MM.1S (cell line): Measurements from ENCODE around the gene PRSS27.

Experiments
- DNase-seq: peaks from one replicate; pipeline ENCODE4 v3.0.0-alpha.2; 2015
- H2AFZ ChIP-seq: fragments of 300-600 bp; sonication (generic); 2 replicates; pipeline ENCODE4 v1.6.0; 2016; ENCODE audit warnings: antibody characterized with exemption, low read length
- H3F3A ChIP-seq: fragments of 300-600 bp; sonication (generic); 2 replicates; pipeline ENCODE4 v1.6.1; 2016; ENCODE audit warnings: mild to moderate bottlenecking, antibody characterized with exemption, low read length, moderate library complexity, mixed read lengths; ENCODE audit not compliant: insufficient read depth
- H3K27ac ChIP-seq: fragments of 300-600 bp; sonication (generic); 2 replicates; pipeline ENCODE4 v1.5.1; 2016; ENCODE audit warnings: mild to moderate bottlenecking, low read length
- H3K27me3 ChIP-seq: fragments of 300-600 bp; sonication (generic); replicated peaks from 2 replicates; pipeline ENCODE4 v1.6.0; 2016; ENCODE audit warnings: low read length; ENCODE audit not compliant: insufficient read depth
- H3K36me3 ChIP-seq: fragments of 300-600 bp; sonication (generic); replicated peaks from 2 replicates; pipeline ENCODE4 v1.6.1; 2016; ENCODE audit warnings: mild to moderate bottlenecking, low read length, mixed read lengths; ENCODE audit not compliant: insufficient read depth
- H3K4me1 ChIP-seq: fragments of 300-600 bp; sonication (generic); 2 replicates; pipeline ENCODE4 v1.6.1; 2016; ENCODE audit warnings: low read length, mixed read lengths
- H3K4me2 ChIP-seq: fragments of 300-600 bp; sonication (generic); 2 replicates; pipeline ENCODE4 v1.6.0; 2016; ENCODE audit warnings: low read depth, low read length
- H3K4me3 ChIP-seq: fragments of 300-600 bp; sonication (generic); 2 replicates; pipeline ENCODE4 v1.5.1; 2016; ENCODE audit warnings: low read length, mixed read lengths
- H3K79me2 ChIP-seq: fragments of 300-600 bp; sonication (generic); 2 replicates; pipeline ENCODE4 v1.6.1; 2016; ENCODE audit warnings: mixed run types, low read length, mixed read lengths
- H3K9ac ChIP-seq: fragments of 300-600 bp; sonication (generic); 2 replicates; pipeline ENCODE4 v1.6.1; 2016; ENCODE audit warnings: low read length, mixed read lengths
- H3K9me2 ChIP-seq: fragments of 300-600 bp; sonication (generic); replicated peaks from 2 replicates; pipeline ENCODE4 v1.6.1; 2016; ENCODE audit warnings: mild to moderate bottlenecking, low read length, mixed read lengths; ENCODE audit not compliant: insufficient read depth
- H3K9me3 ChIP-seq: fragments of 300-600 bp; sonication (generic); replicated peaks from 2 replicates; pipeline ENCODE4 v1.6.1; 2016; ENCODE audit warnings: mild to moderate bottlenecking, low read length, mixed read lengths; ENCODE audit not compliant: insufficient read depth
- H4K20me1 ChIP-seq: fragments of 300-600 bp; sonication (generic); 2 replicates; pipeline ENCODE4 v1.6.1; 2016; ENCODE audit warnings: mild to moderate bottlenecking, low read length, moderate library complexity, mixed read lengths; ENCODE audit not compliant: insufficient read depth
- CTCF ChIP-seq: fragments of 300-600 bp; sonication (generic); IDR thresholded peaks from 2 replicates; pipeline ENCODE4 v1.5.1; 2016; ENCODE audit warnings: antibody characterized with exemption, low read length, mixed read lengths
- EZH2 ChIP-seq: fragments of 300-600 bp; sonication (generic); optimal IDR thresholded peaks from 2 replicates; pipeline ENCODE3; 2017; ENCODE audit warnings: low read depth, mild to moderate bottlenecking, antibody characterized with exemption, low read length, mixed read lengths
- EZH2phosphoT487 ChIP-seq: fragments of 300-600 bp; sonication (generic); IDR thresholded peaks from 2 replicates; pipeline ENCODE4 v1.6.1; 2018; ENCODE audit warnings: antibody characterized with exemption, low read length

Gene PRSS27

GRCh38 chr16:2701713-2702437, 18.1 kb downstream of the PRSS27 start:
- Histone ChIP-seq H3F3A (no peaks in the 10 kb centered on the region), H4K20me1 (no peaks in the 10 kb centered on the region), H3K27me3 (no peaks in the 10 kb centered on the region), H3K4me3 (no peak overlapping the region), H3K9ac (no peak overlapping the region), H3K27ac (no peak overlapping the region), H3K9me2 (no peaks in the 10 kb centered on the region), H3K9me3 (no peaks in the 10 kb centered on the region), H3K4me2 (no peak overlapping the region), H3K4me1 (no peaks in the 10 kb centered on the region), H3K36me3 (no peaks in the 10 kb centered on the region), H2AFZ (no peak overlapping the region), H3K79me2 (0 out of 2 replicates have a peak, but pooled peaks cover 3% of the 10 kb centered on the region)
- TF ChIP-seq CTCF (no peak), EZH2phosphoT487 (no peak), EZH2 (no peak)
- DNase-seq: no peak

- H3F3A ChIP-seq: no peaks in the 10 kb centered on the region
- H2AFZ ChIP-seq: no peak overlapping the region
- no peaks in the 10 kb centered on the region for H4K20me1 ChIP-seq
- H3K27me3 ChIP-seq: no peaks in the 10 kb centered on the region
- no peak overlapping the region for H3K9ac ChIP-seq
- H3K4me3 ChIP-seq: no peak overlapping the region
- no peaks in the 10 kb centered on the region for H3K9me3 ChIP-seq
- no peaks in the 10 kb centered on the region for H3K9me2 ChIP-seq
- 0 out of 2 replicates have a peak, but pooled peaks cover 3% of the 10 kb centered on the region for H3K79me2 ChIP-seq
- H3K4me2 ChIP-seq: no peak overlapping the region
- TF ChIP-seq CTCF (no peak), EZH2 (no peak), EZH2phosphoT487 (no peak)
- H3K27ac ChIP-seq: no peak overlapping the region
- DNase-seq: no peak
- no peaks in the 10 kb centered on the region for H3K4me1 ChIP-seq
- H3K36me3 ChIP-seq: no peaks in the 10 kb centered on the region
Observed at GRCh38 chr16:2701272-2701671, 18.8 kb downstream of the PRSS27 start.

- H3K4me1 ChIP-seq: no peaks in the 10 kb centered on the region
- no peaks in the 10 kb centered on the region for H3K27me3 ChIP-seq
- 0 out of 2 replicates have a peak, but pooled peaks cover 3% of the 10 kb centered on the region for H3K79me2 ChIP-seq
- no peak for DNase-seq
- H3K36me3 ChIP-seq: no peaks in the 10 kb centered on the region
- no peak overlapping the region for H3K9ac ChIP-seq
- H3F3A ChIP-seq: no peaks in the 10 kb centered on the region
- no peaks in the 10 kb centered on the region for H3K9me2 ChIP-seq
- no peaks in the 10 kb centered on the region for H4K20me1 ChIP-seq
- no peak overlapping the region for H3K4me2 ChIP-seq
- TF ChIP-seq CTCF (no peak), EZH2 (no peak), EZH2phosphoT487 (no peak)
- H3K27ac ChIP-seq: no peak overlapping the region
- no peak overlapping the region for H2AFZ ChIP-seq
- no peak overlapping the region for H3K4me3 ChIP-seq
- no peaks in the 10 kb centered on the region for H3K9me3 ChIP-seq
Observed at GRCh38 chr16:2700786-2701185, 19.2 kb downstream of the PRSS27 start.
